Right ventricle myocardium inferior (tissue), 1 donor: Measurements from ENCODE around the gene PTPRN2. TPM values are rescaled to one million over a fixed set of nuclear protein-coding genes. Genes with fewer than 3 reads are reported as not detected.
A peak's percentile ranks its signal among the peaks of the same experiment; 100 is the strongest.
"Not testable (repeated sequence)": the region's sequence is repeated elsewhere in the genome, so short reads cannot be mapped to it uniquely, and the experiment has no call there.

ENCODE experiments used
- ATAC-seq: fragments of 200-7000 bp; cut with Tn5 transposase; one replicate; pipeline ENCODE4 v1.9.1; 2020; ENCODE audit warnings: mild to moderate bottlenecking, moderate library complexity
- DNase-seq: peaks from one replicate; pipeline ENCODE4 v3.0.0; 2021; ENCODE audit errors: missing footprints
- intact Hi-C: fragments of 100-400 bp; cut with DNase I; formaldehyde crosslinking; loops from one replicate; pipeline ENCODE4 v1.11.0; 2022
- total RNA-seq: library from RNA; stranded (reverse); fragmentation: NEBNext Ultra II Directional; extraction: Animal tissue kit (Norgen Biotek cat#: 25700); gene quantifications from one replicate; pipeline ENCODE4 v1.2.1, GENCODE V29; 2021
- donor health status: DM: no; HTN: yes; CAD: no; lungs with severe emphysema.

PTPRN2 gene
- total RNA-seq, 1 donor from 2014 or later, result 1.6 TPM

DNA sequence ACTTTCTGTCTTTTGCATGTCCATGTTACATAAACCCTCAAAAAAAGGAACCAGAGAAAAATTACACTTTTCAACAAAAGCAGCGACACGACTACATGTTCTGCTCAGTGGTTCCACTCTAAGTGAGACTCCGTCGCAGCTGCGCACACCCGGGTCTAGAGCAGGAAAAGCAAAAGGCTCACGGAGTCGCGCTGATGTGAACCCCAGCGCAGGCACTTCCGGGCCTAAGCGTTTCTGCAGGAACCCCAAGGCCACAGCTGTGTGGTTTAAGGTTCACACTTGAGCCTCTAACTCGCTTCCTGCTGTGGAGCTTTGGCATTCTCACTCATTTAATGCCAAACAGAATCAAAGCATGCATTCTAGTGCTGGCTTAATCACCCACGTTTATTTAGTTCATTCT is 1010.6 kb downstream of the PTPRN2 start:
- intact Hi-C loops, result no loop called here
- ATAC-seq, result no peak
- no peak for DNase-seq

DNA sequence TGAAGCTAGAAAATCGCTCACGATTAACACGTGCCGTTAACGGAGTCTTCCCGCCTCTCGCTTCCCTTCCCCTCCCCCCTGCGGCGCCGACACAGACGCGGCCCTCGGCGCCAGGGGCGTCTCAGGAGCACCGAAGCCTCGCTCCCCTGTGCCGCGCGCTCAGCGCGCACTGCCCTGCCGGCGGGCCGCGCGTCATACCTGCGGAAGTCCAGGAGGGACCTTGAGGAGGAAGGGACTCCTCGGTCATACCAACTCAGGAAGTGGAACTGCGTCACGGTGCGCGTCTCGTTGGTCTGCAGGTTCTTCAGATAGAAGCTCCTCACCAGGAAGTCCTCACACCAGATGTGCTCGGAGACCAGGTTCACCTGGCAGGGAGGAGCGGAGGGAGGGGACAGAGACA is 1011.2 kb downstream of the PTPRN2 start:
- ATAC-seq (no peak), DNase-seq (no peak)
- intact Hi-C loops, result no loop called here

DNA sequence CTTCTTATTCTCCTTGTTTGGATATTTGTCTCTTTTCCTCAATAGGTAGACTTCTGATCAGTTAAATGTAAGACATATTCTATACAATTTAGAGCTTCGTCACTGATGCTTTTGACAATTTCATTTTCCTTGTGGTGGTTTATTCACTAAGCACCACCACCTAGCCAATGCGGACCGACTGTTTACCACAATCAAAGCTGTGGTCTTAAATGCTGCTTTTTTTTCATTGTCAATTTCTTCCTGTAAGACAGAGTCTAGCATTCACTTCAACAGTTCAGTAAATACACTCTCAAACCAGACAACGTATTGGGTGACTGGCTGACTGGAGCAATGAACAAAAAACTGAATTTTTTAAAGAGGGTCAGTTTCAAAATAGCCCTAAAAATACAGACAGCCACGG is 1011.8 kb downstream of the PTPRN2 start:
- ATAC-seq (no peak), DNase-seq (no peak)
- intact Hi-C loops, result no loop called here

DNA sequence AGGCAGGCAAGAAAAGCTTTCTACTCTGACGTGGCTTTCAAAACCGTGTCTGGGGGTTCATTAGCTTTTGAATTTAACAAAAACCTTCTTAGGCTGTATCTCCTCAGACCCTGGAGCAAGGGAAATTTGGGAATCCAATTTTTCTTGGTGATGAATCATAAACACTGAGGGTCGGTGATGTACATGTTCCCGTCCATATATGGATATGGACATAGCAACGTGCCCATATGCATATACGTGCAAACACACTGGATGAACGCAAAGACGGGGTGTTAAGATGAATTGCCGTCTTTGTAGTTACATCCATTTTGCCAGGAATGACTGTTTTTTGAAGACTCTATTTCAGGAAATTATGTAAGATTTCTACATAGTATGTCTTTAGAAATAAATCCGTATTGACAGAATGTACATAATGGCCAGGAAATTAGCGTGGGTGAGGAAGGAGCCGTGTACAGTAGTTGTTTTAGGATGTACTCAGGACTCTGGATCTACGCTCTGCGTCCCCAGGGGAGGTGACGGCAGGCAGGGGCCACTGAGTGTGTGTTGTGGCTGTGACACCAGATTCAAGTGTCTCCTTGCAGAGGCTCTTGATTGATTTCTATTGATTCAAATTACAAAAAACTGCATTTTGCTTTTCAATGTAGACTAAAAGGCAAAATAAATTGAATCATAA is 1012.6 kb downstream of the PTPRN2 start:
- intact Hi-C loops, result no loop called here
- DNase-seq (no peak), ATAC-seq (no peak)

DNA sequence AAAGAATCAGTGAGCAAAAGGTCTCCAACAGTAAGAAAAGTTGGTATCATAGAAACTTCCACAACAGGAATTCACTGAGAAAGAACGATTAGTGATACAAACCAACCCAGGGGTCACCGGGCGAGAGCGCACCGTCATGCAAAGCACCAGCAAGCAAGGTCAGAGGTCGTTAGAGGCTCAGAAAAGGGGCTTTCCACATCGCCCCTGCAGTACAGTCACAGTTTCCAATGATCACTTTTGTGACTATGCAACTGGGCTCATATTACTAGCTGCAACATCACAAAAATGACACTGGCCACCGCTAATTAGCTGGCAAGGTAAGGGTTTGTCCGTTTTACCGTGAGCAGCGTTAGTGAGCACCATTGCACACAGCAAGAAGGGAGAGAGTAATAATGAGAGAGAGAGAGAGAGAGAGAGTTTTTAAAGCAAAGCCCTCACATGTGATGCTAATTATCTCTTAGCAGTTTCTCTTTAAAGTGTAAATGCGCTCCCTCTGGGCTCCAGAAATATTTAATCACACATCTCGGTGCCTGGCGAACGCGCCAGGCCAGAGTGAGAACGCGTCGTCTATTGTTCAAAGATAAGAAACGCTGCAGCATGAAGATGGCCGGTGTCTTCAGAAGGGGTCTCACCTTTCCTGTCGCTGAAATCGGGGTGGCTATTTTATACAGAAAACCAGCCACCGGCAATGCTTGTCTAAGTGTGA is 1013.4 kb downstream of the PTPRN2 start:
- intact Hi-C loops, result no loop called here
- DNase-seq (no peak), ATAC-seq (no peak)

DNA sequence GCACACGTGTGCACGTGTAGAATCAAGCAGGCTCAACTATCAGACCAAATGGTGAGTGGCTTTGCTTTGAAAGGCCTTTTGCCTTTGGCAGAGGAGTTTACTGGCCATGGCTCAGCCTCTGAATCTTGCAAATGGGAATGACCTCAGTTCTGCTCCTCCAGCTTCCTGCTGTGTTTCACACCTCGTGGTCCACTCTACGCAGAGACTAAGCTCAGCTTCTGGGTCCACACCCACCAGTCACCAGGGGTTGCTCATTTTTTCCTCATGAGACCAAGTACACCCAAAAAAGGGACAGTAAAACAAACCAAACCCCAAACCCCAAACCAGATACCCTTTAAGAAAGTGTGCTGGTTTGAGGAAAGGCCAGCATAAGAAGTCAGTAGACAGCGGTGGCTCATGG is 1014.4 kb downstream of the PTPRN2 start:
- DNase-seq (no peak), ATAC-seq (no peak)
- intact Hi-C loops, result no loop called here

DNA sequence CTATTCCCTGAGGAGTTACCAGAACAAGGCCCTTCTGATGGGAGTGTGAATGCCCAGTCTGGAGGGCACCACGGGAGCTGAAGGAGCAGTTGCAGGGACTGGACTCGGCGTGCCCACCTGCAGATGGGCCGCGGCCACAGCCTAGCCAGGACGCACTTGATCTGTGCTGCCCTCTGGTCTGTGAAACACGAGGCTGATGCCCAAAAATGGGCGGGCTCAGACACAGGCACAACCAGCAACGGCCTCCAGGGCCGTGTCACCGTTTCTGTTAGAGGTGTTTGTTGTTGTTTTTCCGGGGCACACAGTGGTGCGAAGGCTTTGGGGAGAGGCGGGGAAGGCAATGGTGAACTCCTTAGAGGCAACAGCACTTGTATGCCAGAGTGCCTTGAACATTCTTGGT is 1015.0 kb downstream of the PTPRN2 start:
- no peak for ATAC-seq
- intact Hi-C loops, result no loop called here
- DNase-seq, result no peak

DNA sequence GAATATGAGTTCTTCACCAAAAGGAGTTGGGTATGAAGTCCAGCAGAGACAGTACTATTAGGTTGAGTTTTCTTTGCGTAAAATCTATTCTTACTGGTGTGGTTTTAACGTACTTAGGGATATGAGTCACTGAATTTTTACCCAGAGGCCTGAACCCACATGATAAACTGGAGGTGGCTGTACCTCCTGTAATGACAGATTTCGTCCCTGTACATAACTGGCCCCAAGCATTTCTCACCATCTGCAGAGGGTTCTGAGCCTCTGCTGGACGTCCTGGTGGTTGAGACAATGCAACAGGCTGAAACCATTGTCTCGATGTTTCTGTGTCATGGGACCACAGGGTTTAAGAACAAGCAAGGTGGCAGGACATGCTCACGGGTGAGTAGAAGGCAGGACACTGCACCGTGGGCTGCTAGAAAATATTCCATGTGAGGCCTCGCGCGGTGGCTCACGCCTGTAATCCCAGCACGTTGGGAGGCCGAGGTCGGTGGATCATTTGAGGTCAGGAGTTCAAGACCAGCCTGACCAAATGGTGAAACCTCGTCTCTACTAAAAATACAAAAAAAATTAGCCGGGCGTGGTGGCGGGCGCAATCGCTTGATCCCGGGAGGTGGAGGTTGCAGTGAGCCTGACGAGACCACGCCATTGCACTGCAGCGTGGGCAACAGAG is 1017.0 kb downstream of the PTPRN2 start:
- intact Hi-C loops, result no loop called here
- ATAC-seq, result no peak
- no peak for DNase-seq

DNA sequence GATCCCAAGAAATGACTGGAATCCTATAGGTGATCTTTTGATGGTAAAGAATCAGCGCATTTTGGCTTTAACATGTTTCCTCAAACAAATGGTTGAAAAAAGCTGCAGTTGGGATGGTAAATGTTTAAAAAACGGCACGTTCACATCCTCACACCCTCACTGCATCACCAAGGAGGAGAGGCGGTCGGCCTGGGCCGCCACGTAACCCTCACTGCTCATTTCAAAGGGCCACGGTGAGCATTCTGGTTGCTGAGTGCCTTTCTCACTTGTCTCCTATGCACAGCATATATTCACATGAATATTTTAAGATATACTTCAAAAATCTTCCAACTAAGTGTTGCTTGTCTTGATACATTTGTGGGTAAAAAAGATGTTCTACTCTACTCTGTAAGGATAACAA is 1017.7 kb downstream of the PTPRN2 start:
- intact Hi-C loops, result no loop called here
- DNase-seq (no peak), ATAC-seq (no peak)

DNA sequence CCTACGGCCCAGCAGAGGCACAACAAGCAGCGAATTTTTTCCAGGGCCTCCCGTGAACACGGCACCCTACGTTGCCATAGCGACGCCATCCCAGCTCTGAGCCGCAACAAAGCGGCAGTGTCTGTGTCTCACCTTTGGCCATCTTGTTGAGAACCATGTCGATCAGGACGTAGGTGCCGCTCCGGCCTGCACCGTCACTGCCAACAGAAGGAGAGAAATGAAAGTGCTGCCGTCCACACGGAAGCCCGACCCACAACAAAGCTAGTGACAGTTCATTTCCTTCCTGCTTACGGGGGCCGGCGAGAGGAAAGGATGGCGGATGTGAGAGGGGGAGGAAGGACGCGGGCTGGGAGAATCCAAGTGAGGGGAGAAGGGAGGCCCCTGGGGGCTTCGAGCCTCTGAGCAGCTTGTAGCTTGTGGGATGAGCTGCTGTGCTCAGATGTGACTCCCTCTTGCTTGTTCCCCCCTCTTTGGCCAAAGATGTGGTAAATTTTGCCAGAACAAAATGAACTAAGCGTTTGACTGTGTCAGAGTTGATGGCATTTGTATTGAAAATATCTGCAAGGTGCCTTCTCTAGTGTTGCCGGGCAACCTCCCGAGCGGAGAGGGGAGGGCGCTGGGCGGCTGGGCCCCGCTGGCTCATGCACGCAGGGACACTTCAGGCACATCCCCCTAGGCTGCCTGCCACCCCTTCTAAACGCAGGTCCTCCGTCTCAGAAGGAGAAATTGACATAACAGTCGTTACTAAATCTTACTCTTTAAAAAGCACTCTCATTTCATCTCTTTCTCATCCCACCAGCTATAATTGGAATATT is 1018.6 kb downstream of the PTPRN2 start:
- intact Hi-C loops, result no loop called here
- ATAC-seq, result peak; percentile 75
- peak; percentile 74 for DNase-seq

DNA sequence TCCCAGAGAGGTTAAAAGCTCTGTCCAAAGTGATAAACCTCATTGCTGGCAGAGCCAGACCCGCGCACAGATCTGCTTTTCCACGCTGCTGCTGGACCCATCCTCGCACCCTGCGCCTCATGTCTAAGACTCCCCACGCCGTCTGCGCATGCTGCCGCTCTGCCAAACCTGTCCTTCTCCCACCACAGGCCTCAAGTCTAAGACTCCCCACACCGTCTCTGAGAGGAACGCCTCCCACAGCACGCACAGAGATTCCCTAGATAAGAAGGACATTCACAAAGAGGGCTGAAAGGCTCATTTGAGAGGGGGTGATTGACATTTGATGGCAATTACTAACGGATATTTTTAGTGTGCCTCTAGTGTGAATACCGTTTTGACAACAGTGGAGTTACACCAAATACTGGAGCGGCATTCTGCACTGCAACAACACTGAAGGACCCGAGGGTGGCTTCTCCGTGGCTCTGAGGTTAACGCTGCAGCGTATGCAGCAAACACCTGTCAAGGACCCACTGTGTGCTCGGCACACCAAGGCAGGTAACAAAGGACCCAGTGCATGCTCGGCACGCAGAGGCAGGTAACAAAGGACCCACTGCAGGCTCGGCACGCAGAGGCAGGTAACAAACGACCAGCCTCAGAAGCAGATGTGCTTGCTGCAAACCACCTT is 1019.4 kb downstream of the PTPRN2 start:
- ATAC-seq (peak; percentile 14), DNase-seq (peak; percentile 53)
- intact Hi-C loops, result no loop called here

DNA sequence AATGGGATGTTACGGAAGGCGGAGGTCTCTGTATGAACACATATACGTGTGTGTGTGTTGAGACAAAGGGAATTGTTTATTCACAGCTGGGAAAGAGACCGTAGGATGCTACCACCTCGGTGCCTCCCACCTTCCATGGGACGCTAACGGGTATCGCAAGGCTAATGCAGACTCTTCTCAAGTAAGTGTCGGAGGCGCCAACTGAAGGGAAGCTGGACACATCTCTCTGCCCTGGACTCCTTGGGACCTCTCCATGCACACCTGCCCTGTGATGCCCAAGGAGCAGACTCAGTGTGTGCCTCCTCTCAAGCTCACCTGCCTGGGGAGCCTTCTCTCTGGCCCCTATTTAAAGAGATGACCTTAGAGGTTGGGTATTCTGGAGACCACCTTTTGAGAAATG is 1020.0 kb downstream of the PTPRN2 start:
- no peak for DNase-seq
- ATAC-seq, result no peak
- intact Hi-C loops, result no loop called here

DNA sequence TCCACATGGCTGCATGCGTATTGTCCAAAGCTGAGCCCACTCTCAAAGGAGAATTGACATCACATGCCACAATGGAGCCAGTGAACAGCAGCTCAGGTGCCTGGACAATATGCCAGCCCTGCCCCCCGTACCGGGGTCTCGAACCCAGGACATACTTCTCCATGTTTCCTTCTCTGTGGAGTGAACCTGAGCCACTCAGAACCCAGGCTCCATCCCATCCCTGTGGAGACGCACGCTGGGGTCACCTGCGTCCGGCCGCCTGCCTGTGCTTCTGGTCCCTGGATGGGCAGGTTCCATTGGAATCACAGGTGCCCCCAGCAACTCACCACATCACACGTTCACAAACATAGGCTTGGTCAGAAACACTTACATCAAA is 1021.0 kb downstream of the PTPRN2 start:
- ATAC-seq, result no peak
- no peak for DNase-seq
- intact Hi-C loops, result no loop called here

DNA sequence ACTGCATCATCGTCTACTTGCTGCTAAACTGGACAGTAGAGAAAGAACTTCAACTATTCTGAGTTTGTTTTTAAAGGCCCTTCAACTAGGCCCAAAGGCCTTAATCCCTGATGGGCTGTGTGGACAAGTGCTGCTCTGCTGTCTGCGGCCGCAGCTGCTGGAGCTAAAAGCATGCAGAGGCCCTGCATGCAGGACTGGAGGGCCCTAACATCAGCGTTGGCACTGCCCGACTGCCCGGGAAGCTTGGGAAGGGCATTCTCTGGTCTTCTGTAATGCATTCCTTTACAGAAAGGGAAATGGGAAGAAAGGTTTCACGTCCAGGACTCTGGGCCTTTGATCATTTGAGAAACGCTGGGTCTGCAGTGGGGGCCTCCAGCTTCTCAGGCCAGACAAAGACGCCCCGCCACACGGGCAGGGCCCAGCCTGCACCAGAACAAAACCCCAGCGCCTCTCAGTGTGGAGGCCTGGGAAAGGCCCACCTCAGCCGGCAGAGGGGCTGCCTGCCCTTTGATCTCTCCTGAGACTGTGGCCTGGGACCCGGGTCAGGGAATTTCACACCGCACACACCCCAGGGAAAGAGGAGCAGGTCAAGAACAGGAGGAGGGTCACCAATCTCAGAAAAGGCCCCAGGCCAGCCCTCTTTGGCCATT is 1021.5 kb downstream of the PTPRN2 start:
- DNase-seq (no peak), ATAC-seq (no peak)
- intact Hi-C loops, result no loop called here

DNA sequence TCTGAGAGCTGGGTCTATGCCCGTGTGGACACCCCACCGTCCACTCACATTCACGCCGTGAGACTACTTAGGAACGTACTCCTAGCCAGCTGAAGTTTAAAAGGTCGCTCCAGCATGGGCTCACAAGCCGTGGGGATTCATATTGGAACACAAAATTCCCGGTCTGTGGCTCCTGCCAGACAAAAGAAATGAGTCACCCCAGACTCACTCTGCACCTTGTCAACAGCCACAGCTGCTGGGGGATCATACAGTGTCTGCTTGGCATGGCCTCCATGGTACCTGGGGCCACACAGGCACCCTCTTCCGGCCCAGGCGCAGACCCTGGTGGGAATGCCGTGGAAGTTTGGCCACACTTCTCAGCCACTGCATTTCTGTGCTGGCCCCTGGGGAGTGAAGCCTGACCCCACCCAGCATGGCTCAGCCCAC is 1022.4 kb downstream of the PTPRN2 start:
- ATAC-seq, result no peak
- peak; percentile 50 for DNase-seq
- intact Hi-C loops, result no loop called here

DNA sequence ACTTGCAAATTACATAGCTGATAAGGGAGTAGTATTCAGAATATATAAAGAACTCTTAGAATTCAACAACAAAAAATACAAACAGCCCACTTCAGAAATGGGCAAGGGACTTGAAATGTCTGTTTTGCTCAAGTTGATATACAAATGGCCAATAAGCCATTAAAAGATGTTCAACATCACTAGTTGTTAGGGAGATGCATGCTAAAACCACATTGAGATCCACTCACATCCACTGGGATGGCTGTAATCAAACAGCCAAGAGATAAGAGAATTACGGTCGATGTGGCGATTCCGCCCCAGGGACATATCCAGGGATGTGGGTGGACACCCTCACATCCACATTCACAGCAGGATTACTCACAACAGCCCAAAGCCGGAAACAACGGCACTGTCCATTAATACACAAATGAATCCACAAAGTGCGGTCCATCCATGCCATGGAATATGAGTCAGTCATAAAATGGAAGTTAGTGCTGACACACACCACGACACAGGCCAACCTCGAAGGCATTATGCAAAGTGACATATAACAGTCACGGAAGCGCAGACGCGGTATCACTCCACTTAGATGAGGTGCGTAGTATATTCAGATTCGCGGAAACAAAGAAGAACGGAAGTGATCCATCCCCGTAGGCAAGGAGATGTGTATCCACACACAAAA is 1023.0 kb downstream of the PTPRN2 start:
- DNase-seq (peak; percentile 28), ATAC-seq (no peak)

DNA sequence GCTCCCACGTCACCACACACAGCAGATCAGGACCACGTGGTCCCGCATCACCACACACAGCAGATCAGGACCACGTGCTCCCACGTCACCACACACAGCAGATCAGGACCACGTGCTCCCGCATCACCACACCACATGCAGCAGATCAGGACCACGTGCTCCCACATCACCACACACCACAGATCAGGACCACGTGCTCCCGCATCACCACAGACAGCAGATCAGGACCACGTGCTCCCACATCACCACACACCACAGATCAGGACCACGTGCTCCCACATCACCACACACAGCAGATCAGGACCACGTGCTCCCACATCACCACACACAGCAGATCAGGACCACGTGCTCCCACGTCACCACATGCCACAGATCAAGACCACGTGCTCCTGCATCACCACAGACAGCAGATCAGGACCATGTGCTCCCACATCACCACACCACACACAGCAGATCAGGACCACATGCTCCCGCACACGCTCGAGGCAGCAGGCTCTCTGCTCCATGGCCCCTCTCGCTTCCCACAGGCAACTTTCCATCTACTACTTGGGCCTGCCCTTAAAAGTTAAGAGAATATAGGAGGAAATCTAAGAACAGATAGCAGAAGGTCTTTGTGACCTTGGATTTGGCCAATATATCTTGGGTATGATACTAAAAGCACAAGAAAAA is 1024.0 kb downstream of the PTPRN2 start:
- ATAC-seq, intact Hi-C loops, DNase-seq: not testable (repeated sequence)

More for the DNA sequence above, 1023.0 kb downstream of the PTPRN2 start:
- intact Hi-C loops, result no loop called here
